ENCODE measurements around the gene MEGF11.

GRCh38 chr15:66095871-66096687, 157.5 kb downstream of the MEGF11 start:
- TF ChIP-seq CTCF (IDR thresholded peaks at IDR 0.05): no peak
- no peak for TF ChIP-seq POLR2A (IDR thresholded peaks at IDR 0.05)

Data from uterus (tissue), 2 donors.